Neural progenitor cell (in vitro differentiated cells): ENCODE data around the gene RELCH. TPM values are rescaled to one million over a fixed set of nuclear protein-coding genes. Genes with fewer than 3 reads are reported as not detected.

ENCODE experiments used
- DNase-seq: peaks from one replicate; pipeline ENCODE4 v3.0.0-alpha.2; 2016; ENCODE audit warnings: low spot score
- H2AFZ ChIP-seq: fragments of 200-600 bp; sonication (generic); replicated peaks from 2 replicates; pipeline ENCODE4 v1.6.1; 2016; ENCODE audit warnings: antibody characterized with exemption
- H3F3A ChIP-seq: fragments of 200-600 bp; sonication (generic); 2 replicates; pipeline ENCODE4 v1.6.1; 2016; ENCODE audit warnings: antibody characterized with exemption, low read depth
- H3K27ac ChIP-seq: fragments of 200-600 bp; sonication (generic); 2 replicates; pipeline ENCODE4 v1.5.1; 2016; ENCODE audit warnings: mild to moderate bottlenecking
- H3K27me3 ChIP-seq: fragments of 200-600 bp; sonication (generic); 2 replicates; pipeline ENCODE4 v1.6.1; 2016; ENCODE audit warnings: mild to moderate bottlenecking, moderate library complexity
- H3K36me3 ChIP-seq: fragments of 200-600 bp; sonication (generic); 2 replicates; pipeline ENCODE4 v1.5.1; 2016
- H3K4me1 ChIP-seq: fragments of 200-600 bp; sonication (generic); 2 replicates; pipeline ENCODE4 v1.6.1; 2016; ENCODE audit warnings: mixed run types
- H3K4me2 ChIP-seq: fragments of 200-600 bp; sonication (generic); 2 replicates; pipeline ENCODE4 v1.6.1; 2016
- H3K4me3 ChIP-seq: fragments of 200-600 bp; sonication (generic); 2 replicates; pipeline ENCODE4 v1.5.1; 2016
- H3K79me2 ChIP-seq: fragments of 200-600 bp; sonication (generic); 2 replicates; pipeline ENCODE4 v1.6.1; 2016; ENCODE audit warnings: low read depth
- H3K9ac ChIP-seq: fragments of 200-600 bp; sonication (generic); 2 replicates; pipeline ENCODE4 v1.6.1; 2016
- H3K9me3 ChIP-seq: fragments of 200-600 bp; sonication (generic); 2 replicates; pipeline ENCODE4 v1.5.1; 2016; ENCODE audit warnings: low read depth
- H4K20me1 ChIP-seq: fragments of 200-600 bp; sonication (generic); 2 replicates; pipeline ENCODE4 v1.6.1; 2016; ENCODE audit warnings: low read depth
- H3K27ac Mint-ChIP-seq: 3 replicates; pipeline ENCODE4 v1.8.0; 2021; ENCODE audit warnings: mixed read lengths
- H3K27me3 Mint-ChIP-seq: 2 replicates; pipeline ENCODE4 v1.8.0; 2022; ENCODE audit warnings: low read depth, mild to moderate bottlenecking, inconsistent platforms, moderate library complexity, mixed read lengths; ENCODE audit not compliant: insufficient read depth
- H3K36me3 Mint-ChIP-seq: 3 replicates; pipeline ENCODE4 v1.8.0; 2021; ENCODE audit warnings: mixed read lengths
- H3K4me1 Mint-ChIP-seq: 3 replicates; pipeline ENCODE4 v1.8.0; 2021; ENCODE audit warnings: mixed read lengths
- H3K4me3 Mint-ChIP-seq: 3 replicates; pipeline ENCODE4 v1.8.0; 2021; ENCODE audit warnings: mild to moderate bottlenecking, moderate library complexity, mixed read lengths
- H3K9me3 Mint-ChIP-seq: 3 replicates; pipeline ENCODE4 v1.8.0; 2020; ENCODE audit warnings: mixed read lengths
- CTCF ChIP-seq: fragments of 200-600 bp; sonication (generic); IDR thresholded peaks from 2 replicates; pipeline ENCODE4 v1.5.1; 2017; ENCODE audit warnings: antibody characterized with exemption, mild to moderate bottlenecking
- EZH2 ChIP-seq: fragments of 200-600 bp; sonication (generic); IDR thresholded peaks from 2 replicates; pipeline ENCODE4 v1.6.1; 2017; ENCODE audit warnings: antibody characterized with exemption, mild to moderate bottlenecking, moderate library complexity
- EZH2phosphoT487 ChIP-seq: fragments of 200-600 bp; sonication (generic); IDR thresholded peaks from 2 replicates; pipeline ENCODE4 v1.6.1; 2017; ENCODE audit warnings: antibody characterized with exemption
- total RNA-seq: library from RNA; depleted of rRNA; stranded (reverse); fragments of >200 nt; gene quantifications from 2 replicates; pipeline ENCODE4 v1.2.3, GENCODE V29; 2015; ENCODE audit warnings: low replicate concordance

The RELCH gene
- total RNA-seq, 1 donor from 2014 or later = 40.9 TPM

- no peak for TF ChIP-seq CTCF
- no peak for TF ChIP-seq EZH2
- TF ChIP-seq EZH2phosphoT487 = no peak
- Histone ChIP-seq H3F3A (peaks cover 11% of the 10 kb centered on the region), H3K9ac (no peak overlapping the region), H3K4me3 (no peak overlapping the region), H3K79me2 (no peaks in the 10 kb centered on the region), H3K4me1 (peaks cover 15% of the 10 kb centered on the region), H3K27me3 (no peaks in the 10 kb centered on the region), H3K9me3 (no peaks in the 10 kb centered on the region), H3K27ac (no peak overlapping the region), H3K4me2 (no peak overlapping the region), H4K20me1 (no peaks in the 10 kb centered on the region), H2AFZ (no peak overlapping the region), H3K36me3 (no peaks in the 10 kb centered on the region)
- Mint-ChIP-seq H3K36me3 (no peaks in the 10 kb centered on the region), H3K27ac (no peak overlapping the region), H3K9me3 (no peaks in the 10 kb centered on the region), H3K4me1 (peaks cover 17% of the 10 kb centered on the region), H3K27me3 (peaks cover 10% of the 10 kb centered on the region), H3K4me3 (no peak overlapping the region)
- DNase-seq = no peak
Measured at GRCh38 chr18:62335494-62335893, 148.4 kb downstream of the RELCH start.

- no peak overlapping the region for H3K4me3 Mint-ChIP-seq
Measured at GRCh38 chr18:62336618-62337017, 149.6 kb downstream of the RELCH start.

GRCh38 chr18:62337336-62337735 lies 150.3 kb downstream of the RELCH start:
- H3K9me3 Mint-ChIP-seq = no peaks in the 10 kb centered on the region
- Histone ChIP-seq H3K79me2 (no peaks in the 10 kb centered on the region), H3K27ac (no peak overlapping the region), H3K4me2 (no peak overlapping the region), H3K36me3 (no peaks in the 10 kb centered on the region), H3K9ac (no peak overlapping the region), H3K4me3 (no peak overlapping the region), H3K27me3 (no peaks in the 10 kb centered on the region), H3F3A (peaks cover 11% of the 10 kb centered on the region), H3K9me3 (no peaks in the 10 kb centered on the region), H4K20me1 (no peaks in the 10 kb centered on the region), H3K4me1 (peaks cover 15% of the 10 kb centered on the region), H2AFZ (no peak overlapping the region)
- H3K4me1 Mint-ChIP-seq = peaks cover 24% of the 10 kb centered on the region
- DNase-seq = no peak
- no peak overlapping the region for H3K4me3 Mint-ChIP-seq
- no peaks in the 10 kb centered on the region for H3K36me3 Mint-ChIP-seq
- no peak overlapping the region for H3K27ac Mint-ChIP-seq
- peaks cover 8% of the 10 kb centered on the region for H3K27me3 Mint-ChIP-seq
- TF ChIP-seq EZH2 = no peak
- no peak for TF ChIP-seq CTCF
- no peak for TF ChIP-seq EZH2phosphoT487

More at GRCh38 chr18:62336618-62337017, 149.6 kb downstream of the RELCH start:
- no peaks in the 10 kb centered on the region for H3K36me3 Mint-ChIP-seq
- H3F3A ChIP-seq = peaks cover 11% of the 10 kb centered on the region
- H3K4me3 ChIP-seq = no peak overlapping the region
- H3K4me1 Mint-ChIP-seq = peaks cover 24% of the 10 kb centered on the region
- TF ChIP-seq CTCF (no peak), EZH2phosphoT487 (no peak), EZH2 (no peak)
- no peak overlapping the region for H3K27ac Mint-ChIP-seq
- no peaks in the 10 kb centered on the region for H3K9me3 Mint-ChIP-seq
- no peak overlapping the region for H2AFZ ChIP-seq
- H3K4me1 ChIP-seq = peaks cover 15% of the 10 kb centered on the region
- DNase-seq = no peak
- no peaks in the 10 kb centered on the region for H3K36me3 ChIP-seq
- no peak overlapping the region for H3K4me2 ChIP-seq
- H3K9ac ChIP-seq = no peak overlapping the region
- H3K79me2 ChIP-seq = no peaks in the 10 kb centered on the region
- no peak overlapping the region for H3K27ac ChIP-seq
- peaks cover 8% of the 10 kb centered on the region for H3K27me3 Mint-ChIP-seq
- H4K20me1 ChIP-seq = no peaks in the 10 kb centered on the region
- H3K9me3 ChIP-seq = no peaks in the 10 kb centered on the region
- H3K27me3 ChIP-seq = no peaks in the 10 kb centered on the region
